Keratinocyte (primary cell): ENCODE data around the gene KSR2. TPM values are rescaled to one million over a fixed set of nuclear protein-coding genes. Genes with fewer than 3 reads are reported as not detected.
"Not testable (repeated sequence)": the region's sequence is repeated elsewhere in the genome, so short reads cannot be mapped to it uniquely, and the experiment has no call there.

Experiments
- DNase-seq: peaks from one replicate; pipeline ENCODE4 v3.0.0-alpha.2; 2011; ENCODE audit warnings: low read depth, missing footprints, low spot score
- FAIRE-seq: peaks from 2 replicates; lab custom pipeline; 2011; peaks lifted over from hg19 to GRCh38; lab: Jason Lieb, UNC
- H2AFZ ChIP-seq: 2 replicates; pipeline ENCODE4 v1.6.0; 2012; ENCODE audit warnings: low read length, control low read depth, inconsistent platforms; ENCODE audit not compliant: control insufficient read depth
- H3K27ac ChIP-seq: 2 replicates; pipeline ENCODE4 v1.5.1; 2011; ENCODE audit warnings: low read length; ENCODE audit not compliant: control insufficient read depth, insufficient read depth
- H3K27me3 ChIP-seq: 3 replicates; pipeline ENCODE4 v1.6.0; 2011; ENCODE audit warnings: low read length; ENCODE audit not compliant: control insufficient read depth, insufficient read depth; ENCODE audit errors: extremely low read depth
- H3K36me3 ChIP-seq, 2 experiments: 2 replicates in 1 of 2; 3 replicates in 1 of 2; pipeline ENCODE4 v1.5.1; 2011; ENCODE audit warnings: low read length in 2 of 2, mild to moderate bottlenecking in 1 of 2; ENCODE audit not compliant: control insufficient read depth in 2 of 2, insufficient read depth in 2 of 2; ENCODE audit errors: extremely low read depth in 1 of 2
- H3K4me1 ChIP-seq: 3 replicates; pipeline ENCODE4 v1.5.1; 2011; ENCODE audit warnings: low read length; ENCODE audit not compliant: control insufficient read depth, insufficient read depth; ENCODE audit errors: extremely low read depth
- H3K4me2 ChIP-seq: 3 replicates; pipeline ENCODE4 v1.6.0; 2011; ENCODE audit warnings: low read depth, low read length; ENCODE audit not compliant: control insufficient read depth, insufficient read depth; ENCODE audit errors: extremely low read depth
- H3K4me3 ChIP-seq, 3 experiments: fragments of 200-600 bp in 1 of 3; sonication (generic) in 1 of 3; 2 replicates in 2 of 3; 3 replicates in 1 of 3; pipeline ENCODE4 v1.5.1; 2011 to 2016; ENCODE audit warnings: low read length in 3 of 3, mild to moderate bottlenecking in 3 of 3, control low read depth in 2 of 3, inconsistent platforms in 1 of 3, low read depth in 1 of 3, mixed read lengths in 1 of 3, mixed run types in 1 of 3, moderate library complexity in 1 of 3; ENCODE audit not compliant: control insufficient read depth in 2 of 3, insufficient read depth in 2 of 3; ENCODE audit errors: extremely low read depth in 1 of 3
- H3K79me2 ChIP-seq: 2 replicates; pipeline ENCODE4 v1.6.0; 2012; ENCODE audit warnings: low read length; ENCODE audit not compliant: control insufficient read depth, insufficient read depth
- H3K9ac ChIP-seq: 3 replicates; pipeline ENCODE4 v1.6.0; 2011; ENCODE audit warnings: low read length; ENCODE audit not compliant: control insufficient read depth, insufficient read depth; ENCODE audit errors: extremely low read depth
- H3K9me1 ChIP-seq: 3 replicates; pipeline ENCODE4 v1.6.0; 2011; ENCODE audit warnings: low read length; ENCODE audit not compliant: control insufficient read depth, insufficient read depth; ENCODE audit errors: extremely low read depth
- H3K9me3 ChIP-seq: 2 replicates; pipeline ENCODE4 v1.5.1; 2012; ENCODE audit warnings: low read depth, low read length; ENCODE audit not compliant: control insufficient read depth
- H4K20me1 ChIP-seq: 3 replicates; pipeline ENCODE4 v1.6.0; 2011; ENCODE audit warnings: low read length; ENCODE audit not compliant: control insufficient read depth, insufficient read depth; ENCODE audit errors: extremely low read depth
- EZH2 ChIP-seq: IDR thresholded peaks from one replicate; pipeline ENCODE4 v1.6.1; 2012; ENCODE audit warnings: inconsistent platforms, mild to moderate bottlenecking, low read length, moderate library complexity
- dilution Hi-C: fragments of 300-500 bp; cut with MboI; formaldehyde crosslinking; loops from one replicate; pipeline ENCODE4 v1.7.0; 2020; ENCODE audit warnings: low sequenced_read_pairs; ENCODE audit not compliant: extremely low pct_ligation_motif_present
- polyA plus RNA-seq, 5 experiments: library from polyadenylated mRNA; depleted of rRNA in 3 of 5; stranded (reverse) in 3 of 5; stranded (forward) in 1 of 5; unstranded in 1 of 5; fragments of >200 nt; gene quantifications; 1 replicate in 1 of 5; 2 replicates in 3 of 5; 3 replicates in 1 of 5; pipeline versions ENCODE4 v1.2.1 to v1.2.3, GENCODE V29; 2011 to 2012; ENCODE audit warnings: missing spikeins in 2 of 5, low read depth in 1 of 5, low replicate concordance in 1 of 5
- TF ChIP-seq, protein P1 (sequence below), 3 experiments: IDR thresholded peaks in 1 of 3; conservative IDR thresholded peaks in 1 of 3; optimal IDR thresholded peaks in 1 of 3; 2 replicates in 2 of 3; 3 replicates in 1 of 3; pipeline versions ENCODE3 to v1.5.1; 2011; ENCODE audit warnings: low read length in 3 of 3, mild to moderate bottlenecking in 3 of 3, moderate library complexity in 2 of 3, control low read depth in 1 of 3, inconsistent platforms in 1 of 3; ENCODE audit not compliant: insufficient read depth in 2 of 3; ENCODE audit errors: extremely low read depth in 1 of 3

KSR2 gene
- polyA plus RNA-seq, 1 donor (not counting 4 experiments of a cell fraction or from before 2014, with no cell fraction given) = 0.01 TPM

DNA sequence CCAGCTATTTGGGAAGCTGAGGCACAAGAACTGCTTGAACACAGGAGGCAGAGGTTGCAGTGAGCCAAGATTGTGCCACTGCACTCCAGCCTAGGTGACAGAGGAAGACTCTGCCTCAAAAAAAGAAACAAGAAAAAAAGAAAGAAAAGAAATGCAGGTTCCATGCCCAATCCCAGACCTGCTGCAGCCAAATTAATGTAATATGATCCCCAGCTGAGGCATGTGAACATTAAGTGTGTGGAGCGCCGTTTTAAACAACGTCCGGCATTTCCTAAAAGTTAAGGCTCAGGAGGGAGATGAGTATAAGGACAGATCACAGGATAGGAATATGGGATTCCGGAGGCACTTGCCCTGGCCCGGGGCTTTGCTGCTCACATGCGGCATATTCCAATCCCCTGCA lies 162.9 kb downstream of the KSR2 start:
- H3K9me1 ChIP-seq = no peaks in the 10 kb centered on the region
- no peak overlapping the region for H3K4me2 ChIP-seq
- DNase-seq = no peak
- H4K20me1 ChIP-seq = no peaks in the 10 kb centered on the region
- H3K36me3 ChIP-seq = no peaks in the 10 kb centered on the region
- FAIRE-seq = no peak
- no peak overlapping the region for H3K4me3 ChIP-seq
- TF ChIP-seq EZH2 = no peak
- H3K9me3 ChIP-seq = no peaks in the 10 kb centered on the region
- no peaks in the 10 kb centered on the region for H3K4me1 ChIP-seq
- no peaks in the 10 kb centered on the region for H3K79me2 ChIP-seq
- no peak overlapping the region for H3K9ac ChIP-seq
- no peak overlapping the region for H2AFZ ChIP-seq
- H3K27me3 ChIP-seq = no peaks in the 10 kb centered on the region
- dilution Hi-C loops = no loop called here
- H3K27ac ChIP-seq = no peak overlapping the region

DNA sequence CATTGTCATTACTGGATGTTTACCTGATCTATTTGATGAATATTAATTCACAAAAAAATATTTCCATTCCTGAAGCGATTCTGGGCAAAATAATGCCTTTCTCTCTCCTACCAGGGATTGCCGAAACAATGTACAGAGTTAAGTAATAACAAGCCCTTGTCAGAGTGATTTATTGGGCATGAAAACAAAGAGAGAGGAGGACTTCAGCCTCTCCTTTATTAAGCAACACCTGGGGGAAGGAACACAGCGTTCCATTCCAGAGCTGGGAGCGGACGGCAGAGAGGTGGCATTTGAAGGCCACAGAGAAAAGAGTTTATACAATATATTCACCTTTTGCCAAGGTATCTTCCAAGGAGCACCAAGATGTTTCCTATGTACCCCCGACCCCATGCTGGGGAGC lies 165.8 kb downstream of the KSR2 start:
- Histone ChIP-seq H3K36me3 (no peaks in the 10 kb centered on the region), H3K9me1 (no peaks in the 10 kb centered on the region), H3K4me2 (no peak overlapping the region), H2AFZ (no peak overlapping the region), H3K4me1 (no peaks in the 10 kb centered on the region), H3K9me3 (no peaks in the 10 kb centered on the region), H3K27ac (no peak overlapping the region), H3K27me3 (no peaks in the 10 kb centered on the region), H3K9ac (no peak overlapping the region), H4K20me1 (no peaks in the 10 kb centered on the region), H3K79me2 (no peaks in the 10 kb centered on the region), H3K4me3 (no peak overlapping the region)
- DNase-seq = no peak
- dilution Hi-C loops = no loop called here
- TF ChIP-seq, protein P1, sequence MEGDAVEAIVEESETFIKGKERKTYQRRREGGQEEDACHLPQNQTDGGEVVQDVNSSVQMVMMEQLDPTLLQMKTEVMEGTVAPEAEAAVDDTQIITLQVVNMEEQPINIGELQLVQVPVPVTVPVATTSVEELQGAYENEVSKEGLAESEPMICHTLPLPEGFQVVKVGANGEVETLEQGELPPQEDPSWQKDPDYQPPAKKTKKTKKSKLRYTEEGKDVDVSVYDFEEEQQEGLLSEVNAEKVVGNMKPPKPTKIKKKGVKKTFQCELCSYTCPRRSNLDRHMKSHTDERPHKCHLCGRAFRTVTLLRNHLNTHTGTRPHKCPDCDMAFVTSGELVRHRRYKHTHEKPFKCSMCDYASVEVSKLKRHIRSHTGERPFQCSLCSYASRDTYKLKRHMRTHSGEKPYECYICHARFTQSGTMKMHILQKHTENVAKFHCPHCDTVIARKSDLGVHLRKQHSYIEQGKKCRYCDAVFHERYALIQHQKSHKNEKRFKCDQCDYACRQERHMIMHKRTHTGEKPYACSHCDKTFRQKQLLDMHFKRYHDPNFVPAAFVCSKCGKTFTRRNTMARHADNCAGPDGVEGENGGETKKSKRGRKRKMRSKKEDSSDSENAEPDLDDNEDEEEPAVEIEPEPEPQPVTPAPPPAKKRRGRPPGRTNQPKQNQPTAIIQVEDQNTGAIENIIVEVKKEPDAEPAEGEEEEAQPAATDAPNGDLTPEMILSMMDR (optimal IDR thresholded peaks at IDR 0.05 in 1 of 3, IDR thresholded peaks at IDR 0.05 in 1 of 3, conservative IDR thresholded peaks at IDR 0.05 in 1 of 3; ENCODE audit: extremely low read depth in 1 of 3, insufficient read depth in 2 of 3, low read length in 3 of 3) = no peak
- no peak for TF ChIP-seq EZH2
- no peak for FAIRE-seq

- DNase-seq, FAIRE-seq, H3K9ac ChIP-seq, H3K27me3 ChIP-seq, H3K79me2 ChIP-seq, H4K20me1 ChIP-seq, H2AFZ ChIP-seq, dilution Hi-C loops, H3K4me1 ChIP-seq, H3K4me3 ChIP-seq, H3K4me2 ChIP-seq, H3K9me1 ChIP-seq, H3K36me3 ChIP-seq, H3K9me3 ChIP-seq, H3K27ac ChIP-seq: not testable (repeated sequence)
These were observed 168.1 kb downstream of the KSR2 start for GRCh38 chr12:117800711-117801110.
